Activated naive CD4-positive, alpha-beta T cell treated with anti-CD3 and anti-CD28 coated beads, Interleukin-2, amount 50 U/mL, for 24 hours (primary cell): ENCODE results near the gene GMCL1.

Experiments used
- H3K27ac Mint-ChIP-seq: one replicate; pipeline ENCODE4 v1.8.0; 2021; ENCODE audit warnings: mild to moderate bottlenecking, mixed read lengths
- H3K27me3 Mint-ChIP-seq: one replicate; pipeline ENCODE4 v1.8.0; 2021; ENCODE audit warnings: mixed read lengths
- H3K36me3 Mint-ChIP-seq: one replicate; pipeline ENCODE4 v1.8.0; 2021; ENCODE audit warnings: mixed read lengths
- H3K4me1 Mint-ChIP-seq: one replicate; pipeline ENCODE4 v1.8.0; 2021; ENCODE audit warnings: mixed read lengths
- H3K4me3 Mint-ChIP-seq: one replicate; pipeline ENCODE4 v1.8.0; 2021; ENCODE audit warnings: mild to moderate bottlenecking, mixed read lengths
- H3K9me3 Mint-ChIP-seq: one replicate; pipeline ENCODE4 v1.8.0; 2021; ENCODE audit warnings: mixed read lengths

The GMCL1 gene, protein sequence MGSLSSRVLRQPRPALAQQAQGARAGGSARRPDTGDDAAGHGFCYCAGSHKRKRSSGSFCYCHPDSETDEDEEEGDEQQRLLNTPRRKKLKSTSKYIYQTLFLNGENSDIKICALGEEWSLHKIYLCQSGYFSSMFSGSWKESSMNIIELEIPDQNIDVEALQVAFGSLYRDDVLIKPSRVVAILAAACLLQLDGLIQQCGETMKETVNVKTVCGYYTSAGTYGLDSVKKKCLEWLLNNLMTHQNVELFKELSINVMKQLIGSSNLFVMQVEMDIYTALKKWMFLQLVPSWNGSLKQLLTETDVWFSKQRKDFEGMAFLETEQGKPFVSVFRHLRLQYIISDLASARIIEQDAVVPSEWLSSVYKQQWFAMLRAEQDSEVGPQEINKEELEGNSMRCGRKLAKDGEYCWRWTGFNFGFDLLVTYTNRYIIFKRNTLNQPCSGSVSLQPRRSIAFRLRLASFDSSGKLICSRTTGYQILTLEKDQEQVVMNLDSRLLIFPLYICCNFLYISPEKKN

DNA sequence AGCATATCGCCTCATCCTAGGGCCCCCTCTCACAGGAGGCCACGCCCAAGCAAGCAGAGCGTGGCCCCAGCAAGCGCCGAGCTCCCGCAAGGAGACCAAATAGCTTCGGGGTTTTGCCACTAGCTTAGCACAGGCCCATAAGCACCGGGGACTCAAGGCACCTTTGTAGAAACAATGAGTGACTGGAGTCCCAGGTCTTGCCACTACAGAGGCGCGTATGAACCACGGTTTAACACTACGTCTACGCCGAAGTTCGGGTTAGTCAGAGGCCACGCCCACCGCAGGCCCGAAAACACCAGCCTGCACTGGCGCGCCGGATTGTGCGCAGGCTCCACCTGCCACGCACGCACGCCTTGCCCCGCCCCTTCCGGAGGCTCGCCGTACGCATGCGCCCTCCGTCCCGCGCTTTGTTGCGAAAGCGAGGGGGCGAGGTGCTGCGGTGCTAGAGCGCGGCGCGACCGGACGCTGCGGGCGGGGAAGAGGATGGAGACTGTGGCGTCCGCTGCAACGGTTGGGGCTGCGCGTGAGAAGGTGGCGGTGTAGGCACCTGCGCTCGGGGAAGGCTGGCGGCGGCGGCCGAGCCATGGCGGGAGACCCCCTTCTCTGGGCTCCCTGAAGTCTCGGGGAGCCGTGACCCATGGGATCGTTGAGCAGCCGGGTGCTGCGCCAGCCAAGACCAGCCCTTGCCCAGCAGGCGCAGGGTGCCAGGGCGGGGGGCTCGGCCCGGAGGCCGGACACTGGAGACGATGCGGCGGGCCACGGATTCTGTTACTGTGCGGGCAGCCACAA, at the start of gene GMCL1:
Gene GMCL1 (plus strand): TSS at position 405 of the 789 bp plus-strand sequence. CDS start 233 bp downstream, at position 638.
- H3K9me3 Mint-ChIP-seq = no peaks in the 10 kb centered on the region
- peaks cover 52% of the 10 kb centered on the region for H3K4me1 Mint-ChIP-seq
- peak within 1 kb of the TSS; percentile 95 for H3K27ac Mint-ChIP-seq
- H3K27me3 Mint-ChIP-seq = no peaks in the 10 kb centered on the region
- H3K36me3 Mint-ChIP-seq = peaks cover 5% of the 10 kb centered on the region
- peak within 1 kb of the TSS; percentile 92 for H3K4me3 Mint-ChIP-seq

GRCh38 chr2:69780921-69781320, 48.5 kb upstream of the GMCL1 start:
- Mint-ChIP-seq H3K4me3 (no peak overlapping the region), H3K36me3 (no peaks in the 10 kb centered on the region), H3K4me1 (peaks cover 4% of the 10 kb centered on the region), H3K27me3 (no peaks in the 10 kb centered on the region), H3K27ac (no peak overlapping the region), H3K9me3 (no peaks in the 10 kb centered on the region)

DNA sequence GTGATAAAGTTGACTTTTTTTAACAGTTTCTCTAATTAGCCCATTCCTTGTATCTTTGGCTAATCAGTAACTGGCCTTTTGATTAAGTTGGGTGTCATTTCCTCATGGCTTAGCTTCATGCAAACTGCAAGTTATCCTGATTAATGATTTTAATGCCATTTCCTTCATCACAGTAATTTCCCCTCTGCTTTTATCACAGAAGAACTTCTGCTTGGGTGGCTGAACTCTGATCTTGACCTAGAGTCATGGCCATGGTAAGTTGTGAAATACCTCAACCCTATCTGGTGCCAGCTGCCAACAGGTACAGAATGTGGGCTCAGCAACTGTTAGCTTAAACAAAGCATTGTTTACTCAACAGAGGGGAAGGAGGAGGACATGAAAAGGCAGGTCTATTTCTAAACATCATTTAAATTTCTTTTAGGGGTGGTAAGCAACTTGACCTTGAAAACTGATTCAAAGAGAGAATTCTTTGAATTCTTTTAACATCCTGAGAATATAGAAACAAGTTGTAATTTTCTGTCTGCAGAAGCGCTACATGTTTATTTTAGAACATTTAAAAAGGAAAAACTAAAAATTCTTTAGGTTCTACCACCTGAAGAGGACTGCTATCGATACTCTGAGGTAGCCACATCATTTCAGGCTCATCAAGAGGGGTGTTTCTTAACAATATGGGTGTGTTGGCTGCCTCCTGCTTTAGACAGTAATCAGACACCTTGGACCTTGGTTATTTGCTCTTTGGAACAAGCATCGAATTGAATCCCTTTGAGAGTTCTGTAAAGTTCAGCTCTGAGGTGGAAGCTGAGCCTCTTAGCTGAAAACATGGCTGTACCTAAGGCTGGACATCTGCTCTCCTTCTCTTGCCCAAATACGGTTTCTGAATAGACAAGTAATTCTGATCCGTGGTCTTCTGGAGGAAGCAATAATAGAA, 47.9 kb upstream of the GMCL1 start:
- Mint-ChIP-seq H3K9me3 (no peaks in the 10 kb centered on the region), H3K36me3 (peaks cover 3% of the 10 kb centered on the region), H3K27me3 (no peaks in the 10 kb centered on the region), H3K4me1 (no peaks in the 10 kb centered on the region), H3K27ac (no peak overlapping the region), H3K4me3 (no peak overlapping the region)

DNA sequence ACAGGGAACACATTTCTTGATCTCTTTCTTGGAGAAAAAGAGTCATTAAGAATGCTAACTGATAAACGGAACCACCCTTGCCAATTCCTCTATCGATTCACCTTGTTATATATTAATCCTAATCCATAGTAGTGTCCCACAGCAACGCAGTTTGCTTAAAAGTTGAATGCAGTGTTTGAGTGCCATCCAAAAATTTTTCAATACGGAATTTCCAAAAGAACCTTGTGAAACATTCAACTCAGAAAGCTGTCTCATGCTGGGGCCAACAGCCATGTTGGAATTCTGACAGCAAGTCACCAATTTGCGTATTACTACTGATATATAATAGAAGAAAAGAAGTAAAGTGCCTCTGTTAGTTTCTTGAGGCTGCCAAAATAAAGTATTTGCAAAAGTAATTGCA, 45.2 kb upstream of the GMCL1 start:
- H3K36me3 Mint-ChIP-seq = peaks cover 5% of the 10 kb centered on the region
- H3K9me3 Mint-ChIP-seq = no peaks in the 10 kb centered on the region
- H3K4me3 Mint-ChIP-seq = no peak overlapping the region
- no peaks in the 10 kb centered on the region for H3K27me3 Mint-ChIP-seq
- no peaks in the 10 kb centered on the region for H3K4me1 Mint-ChIP-seq
- no peak overlapping the region for H3K27ac Mint-ChIP-seq

- H3K36me3 Mint-ChIP-seq = peaks cover 5% of the 10 kb centered on the region
- no peak overlapping the region for H3K27ac Mint-ChIP-seq
- no peak overlapping the region for H3K4me3 Mint-ChIP-seq
- no peaks in the 10 kb centered on the region for H3K27me3 Mint-ChIP-seq
- no peaks in the 10 kb centered on the region for H3K9me3 Mint-ChIP-seq
- peaks cover 9% of the 10 kb centered on the region for H3K4me1 Mint-ChIP-seq
Observed at GRCh38 chr2:69785358-69785757, 44.1 kb upstream of the GMCL1 start.

GRCh38 chr2:69786052-69786560, 43.4 kb upstream of the GMCL1 start:
- H3K27ac Mint-ChIP-seq = no peak overlapping the region
- H3K36me3 Mint-ChIP-seq = peaks cover 5% of the 10 kb centered on the region
- H3K4me3 Mint-ChIP-seq = no peak overlapping the region
- peaks cover 9% of the 10 kb centered on the region for H3K4me1 Mint-ChIP-seq
- H3K27me3 Mint-ChIP-seq = no peaks in the 10 kb centered on the region
- H3K9me3 Mint-ChIP-seq = no peaks in the 10 kb centered on the region

- Mint-ChIP-seq H3K4me1 (peaks cover 9% of the 10 kb centered on the region), H3K27ac (no peak overlapping the region), H3K9me3 (no peaks in the 10 kb centered on the region), H3K36me3 (peaks cover 5% of the 10 kb centered on the region), H3K27me3 (no peaks in the 10 kb centered on the region), H3K4me3 (no peak overlapping the region)
Observed at GRCh38 chr2:69789175-69789721, 40.2 kb upstream of the GMCL1 start.

- Mint-ChIP-seq H3K27me3 (no peaks in the 10 kb centered on the region), H3K36me3 (peaks cover 5% of the 10 kb centered on the region), H3K27ac (peak overlapping the region; percentile 46), H3K4me1 (peaks cover 9% of the 10 kb centered on the region), H3K4me3 (peak overlapping the region; percentile 51), H3K9me3 (no peaks in the 10 kb centered on the region)
Observed at GRCh38 chr2:69789772-69790600, 39.5 kb upstream of the GMCL1 start.

DNA sequence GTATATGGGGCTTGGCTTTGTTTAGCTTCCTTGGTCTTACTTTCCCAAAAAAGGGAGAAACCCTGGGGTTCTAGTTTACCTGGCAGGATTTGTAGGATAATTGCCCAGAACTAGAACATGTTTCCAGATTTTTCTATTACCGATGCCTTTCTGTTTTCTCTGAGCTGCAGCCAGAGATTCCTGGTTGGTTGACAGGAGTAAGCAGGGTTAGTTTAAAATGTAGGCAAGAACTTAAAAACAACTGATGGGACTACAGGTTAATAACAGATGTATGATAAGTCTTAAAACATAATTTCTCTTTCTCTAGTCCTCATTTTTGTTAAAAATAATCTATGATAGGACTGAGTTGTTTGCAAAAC, 38.9 kb upstream of the GMCL1 start:
- Mint-ChIP-seq H3K27me3 (no peaks in the 10 kb centered on the region), H3K36me3 (peaks cover 5% of the 10 kb centered on the region), H3K4me3 (no peak overlapping the region), H3K27ac (no peak overlapping the region), H3K9me3 (no peaks in the 10 kb centered on the region), H3K4me1 (peaks cover 9% of the 10 kb centered on the region)

GRCh38 chr2:69791045-69791444, 38.4 kb upstream of the GMCL1 start:
- peaks cover 5% of the 10 kb centered on the region for H3K36me3 Mint-ChIP-seq
- H3K4me1 Mint-ChIP-seq = peaks cover 9% of the 10 kb centered on the region
- no peaks in the 10 kb centered on the region for H3K9me3 Mint-ChIP-seq
- H3K27ac Mint-ChIP-seq = no peak overlapping the region
- H3K4me3 Mint-ChIP-seq = no peak overlapping the region
- no peaks in the 10 kb centered on the region for H3K27me3 Mint-ChIP-seq

DNA sequence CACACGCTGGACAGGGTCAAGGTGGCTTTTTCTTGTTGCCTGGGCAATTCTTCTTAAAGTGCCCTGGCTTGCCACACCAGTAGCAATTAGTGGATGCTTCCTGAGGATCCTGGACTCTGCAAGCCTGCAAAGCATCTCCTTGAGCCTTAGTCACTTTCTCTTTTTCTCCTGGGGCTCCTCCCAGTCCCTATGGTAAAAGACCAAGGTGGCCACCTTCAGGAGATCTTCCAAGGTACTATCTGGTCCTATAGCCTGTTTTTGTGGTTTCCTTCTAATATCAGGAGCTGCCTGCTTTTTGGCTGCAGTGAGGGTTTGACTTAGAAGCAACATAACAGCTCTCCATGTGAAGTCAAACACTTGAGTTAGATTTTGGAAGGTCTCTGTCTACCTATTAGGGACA, 33.3 kb upstream of the GMCL1 start:
- Mint-ChIP-seq H3K36me3 (no peaks in the 10 kb centered on the region), H3K9me3 (no peaks in the 10 kb centered on the region), H3K4me3 (no peak overlapping the region), H3K4me1 (peaks cover 13% of the 10 kb centered on the region), H3K27ac (no peak overlapping the region), H3K27me3 (no peaks in the 10 kb centered on the region)

- Mint-ChIP-seq H3K27me3 (no peaks in the 10 kb centered on the region), H3K36me3 (peaks cover 4% of the 10 kb centered on the region), H3K9me3 (no peaks in the 10 kb centered on the region), H3K4me1 (peaks cover 16% of the 10 kb centered on the region), H3K4me3 (no peak overlapping the region), H3K27ac (no peak overlapping the region)
Observed at GRCh38 chr2:69797235-69797634, 32.2 kb upstream of the GMCL1 start.

DNA sequence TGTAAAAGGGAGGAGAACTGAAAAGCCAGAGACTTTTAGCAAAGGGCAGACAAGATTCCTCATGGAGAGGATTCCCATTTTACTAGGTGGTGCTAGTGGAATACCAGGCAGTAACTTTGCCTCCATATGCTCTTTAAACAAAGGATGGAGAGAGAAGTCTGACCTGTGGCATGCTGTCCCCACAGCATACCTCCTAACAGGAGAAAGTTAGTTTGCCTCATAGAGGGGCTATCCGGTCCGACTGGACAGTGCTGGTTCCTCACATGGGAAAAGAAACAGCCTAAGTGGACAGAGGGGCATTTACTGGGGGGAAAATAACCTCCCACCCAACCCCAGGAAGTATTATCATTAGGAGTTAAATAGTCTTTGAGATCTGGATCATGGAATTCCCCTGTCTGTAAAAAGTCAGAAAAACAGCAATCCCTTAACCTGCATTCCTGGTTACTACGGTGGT, 31.6 kb upstream of the GMCL1 start:
- Mint-ChIP-seq H3K27ac (no peak overlapping the region), H3K4me3 (no peak overlapping the region)

GRCh38 chr2:69798290-69798908, 31.1 kb upstream of the GMCL1 start:
- Mint-ChIP-seq H3K27me3 (no peaks in the 10 kb centered on the region), H3K4me3 (peak overlapping the region; percentile 19), H3K36me3 (peaks cover 4% of the 10 kb centered on the region), H3K9me3 (no peaks in the 10 kb centered on the region), H3K4me1 (peaks cover 21% of the 10 kb centered on the region), H3K27ac (no peak overlapping the region)

More for the DNA sequence above, 31.6 kb upstream of the GMCL1 start:
- Mint-ChIP-seq H3K36me3 (peaks cover 4% of the 10 kb centered on the region), H3K4me1 (peaks cover 16% of the 10 kb centered on the region), H3K27me3 (no peaks in the 10 kb centered on the region), H3K9me3 (no peaks in the 10 kb centered on the region)
